Esophagus (tissue), 2 donors: ENCODE results near the gene NPAT. TPM values are rescaled to one million over a fixed set of nuclear protein-coding genes. Genes with fewer than 3 reads are reported as not detected.
"Not testable (repeated sequence)": the region's sequence is repeated elsewhere in the genome, so short reads cannot be mapped to it uniquely, and the experiment has no call there.

Source experiments
- H3K27ac ChIP-seq, 2 donors: one replicate each; pipeline ENCODE4 v1.5.1; 2013; ENCODE audit warnings: low read depth in 2 of 2, mild to moderate bottlenecking in 2 of 2, inconsistent platforms in 1 of 2, low read length in 1 of 2, moderate library complexity in 1 of 2
- H3K27me3 ChIP-seq, 2 donors: one replicate each; pipeline ENCODE4 v1.6.1; 2013; ENCODE audit warnings: low read length in 2 of 2, control low read depth in 1 of 2, mild to moderate bottlenecking in 1 of 2; ENCODE audit not compliant: insufficient read depth in 2 of 2, control insufficient read depth in 1 of 2
- H3K36me3 ChIP-seq, 2 donors: one replicate each; pipeline ENCODE4 v1.6.1; 2013; ENCODE audit warnings: low read length in 1 of 2; ENCODE audit not compliant: control insufficient read depth in 2 of 2, insufficient read depth in 2 of 2
- H3K4me1 ChIP-seq, 2 donors: one replicate each; pipeline ENCODE4 v1.6.1; 2013; ENCODE audit warnings: low read length in 1 of 2; ENCODE audit not compliant: control insufficient read depth in 2 of 2, insufficient read depth in 2 of 2
- H3K4me3 ChIP-seq, 2 donors: one replicate each; pipeline ENCODE4 v1.5.1; 2013; ENCODE audit warnings: low read length in 2 of 2, mild to moderate bottlenecking in 2 of 2, low read depth in 1 of 2, moderate library complexity in 1 of 2
- H3K9me3 ChIP-seq, 2 donors: one replicate each; pipeline ENCODE4 v1.6.1; 2013; ENCODE audit warnings: mild to moderate bottlenecking in 2 of 2, low read depth in 1 of 2, low read length in 1 of 2, moderate library complexity in 1 of 2; ENCODE audit not compliant: control insufficient read depth in 2 of 2, insufficient read depth in 1 of 2
- WGBS, 2 donors: extraction: QIAGEN DNeasy Blood & Tissue Kit; methylation state at CpG; one replicate each; pipeline ENCODE4 v1.1.7; 2013; 5-methylcytosine and 5-hydroxymethylcytosine counted together
- polyA plus RNA-seq, 2 donors: library from polyadenylated mRNA; stranded (reverse); fragments of 200-250 nt; gene quantifications; one replicate each; pipeline ENCODE4 v1.2.3, GENCODE V29; 2013
- donor health status: healthy with polysubstance abuse.
- donor health status: Bipolar disorder and iron deficiency.

Gene NPAT
- polyA plus RNA-seq, 2 donors: 2.0 to 2.5 TPM

- peak overlapping the region in 1 of 2 donors; percentile 34 for H3K27ac ChIP-seq
- no peaks in the 10 kb centered on the region for H3K27me3 ChIP-seq
- no peaks in the 10 kb centered on the region for H3K36me3 ChIP-seq
- no peaks in the 10 kb centered on the region for H3K9me3 ChIP-seq
- no peak overlapping the region for H3K4me3 ChIP-seq
- 38 to 57% methylated on average over 2 of the region's 2 CpGs for WGBS, 2 donors
- no peaks in the 10 kb centered on the region for H3K4me1 ChIP-seq
Measured at GRCh38 chr11:108135845-108136544, 86.4 kb downstream of the NPAT start.

- H3K4me1 ChIP-seq, H3K36me3 ChIP-seq, H3K27ac ChIP-seq, H3K9me3 ChIP-seq, H3K4me3 ChIP-seq, H3K27me3 ChIP-seq: not testable (repeated sequence)
- WGBS, 2 donors: 98 to 100% methylated on average over 2 of the region's 2 CpGs
Measured at GRCh38 chr11:108132993-108133538, 89.4 kb downstream of the NPAT start.

- Histone ChIP-seq H3K9me3 (no peaks in the 10 kb centered on the region), H3K27me3 (no peaks in the 10 kb centered on the region), H3K27ac (no peak overlapping the region), H3K36me3 (no peaks in the 10 kb centered on the region), H3K4me3 (no peak overlapping the region), H3K4me1 (no peaks in the 10 kb centered on the region)
- 88 to 94% methylated on average over 1 of the region's 1 CpG for WGBS, 2 donors
Measured at GRCh38 chr11:108131993-108132392, 90.4 kb downstream of the NPAT start.

- H3K36me3 ChIP-seq: no peaks in the 10 kb centered on the region
- WGBS, 2 donors: 99 to 100% methylated on average over 2 of the region's 2 CpGs
- H3K4me1 ChIP-seq: no peaks in the 10 kb centered on the region
Measured at GRCh38 chr11:108128772-108129171, 93.7 kb downstream of the NPAT start.

GRCh38 chr11:108125096-108125495 lies 97.3 kb downstream of the NPAT start:
- WGBS, 2 donors: 91 to 93% methylated on average over 5 of the region's 5 CpGs
- no peak overlapping the region for H3K4me3 ChIP-seq
- H3K27ac ChIP-seq: no peak overlapping the region
- H3K36me3 ChIP-seq: no peaks in the 10 kb centered on the region
- no peaks in the 10 kb centered on the region for H3K9me3 ChIP-seq
- no peaks in the 10 kb centered on the region for H3K27me3 ChIP-seq
- H3K4me1 ChIP-seq: no peaks in the 10 kb centered on the region

More at GRCh38 chr11:108128772-108129171, 93.7 kb downstream of the NPAT start:
- no peaks in the 10 kb centered on the region for H3K9me3 ChIP-seq
- H3K27me3 ChIP-seq: no peaks in the 10 kb centered on the region
- no peak overlapping the region for H3K4me3 ChIP-seq
- H3K27ac ChIP-seq: no peak overlapping the region

- H3K4me3 ChIP-seq: peak overlapping the region; percentile 2 to 66
- H3K36me3 ChIP-seq: no peaks in the 10 kb centered on the region
- WGBS, 2 donors: 30 to 32% methylated on average over 9 of the region's 9 CpGs
- H3K9me3 ChIP-seq: no peaks in the 10 kb centered on the region
- H3K27ac ChIP-seq: peak overlapping the region; percentile 4 to 38
- H3K27me3 ChIP-seq: no peaks in the 10 kb centered on the region
- H3K4me1 ChIP-seq: no peaks in the 10 kb centered on the region
Measured at GRCh38 chr11:108122166-108122628, 100.2 kb downstream of the NPAT start.

- Histone ChIP-seq H3K9me3 (no peaks in the 10 kb centered on the region), H3K4me3 (peak within 1 kb of the TSS; percentile 66 to 85), H3K4me1 (no peaks in the 10 kb centered on the region), H3K27me3 (no peaks in the 10 kb centered on the region), H3K36me3 (no peaks in the 10 kb centered on the region), H3K27ac (peak within 1 kb of the TSS; percentile 90 to 92)
- 0 to 1% methylated on average over 73 of the region's 73 CpGs for WGBS, 2 donors
Measured at GRCh38 chr11:108121274-108122155, 100.9 kb downstream of the NPAT start, which contains the start of gene ACAT1. Gene ACAT1, plus strand, starts transcription at chr11:108121567. Its CDS starts 40 bp downstream, at chr11:108121607.

- not testable (repeated sequence) for H3K27me3 ChIP-seq, H3K9me3 ChIP-seq, H3K4me1 ChIP-seq, H3K36me3 ChIP-seq
- H3K27ac ChIP-seq: peak overlapping the region; percentile 70 to 92
- 61 to 70% methylated on average over 7 of the region's 7 CpGs for WGBS, 2 donors
- H3K4me3 ChIP-seq: peak overlapping the region; percentile 66 to 85
Measured at GRCh38 chr11:108120936-108121273, 101.5 kb downstream of the NPAT start.

- Histone ChIP-seq H3K4me3 (no peak overlapping the region), H3K4me1 (no peaks in the 10 kb centered on the region), H3K27me3 (no peaks in the 10 kb centered on the region), H3K36me3 (no peaks in the 10 kb centered on the region), H3K9me3 (no peaks in the 10 kb centered on the region), H3K27ac (no peak overlapping the region)
Measured at GRCh38 chr11:108117746-108118371, 104.6 kb downstream of the NPAT start.
